Fibroblast of skin of right quadriceps (primary cell): Measurements from ENCODE around the gene OR4D1.
"Not testable (repeated sequence)": the region's sequence is repeated elsewhere in the genome, so short reads cannot be mapped to it uniquely, and the experiment has no call there.

Experiments
- DNase-seq: peaks from one replicate; pipeline ENCODE4 v3.0.0-alpha.2; 2013

The OR4D1 gene

GRCh38 chr17:58147930-58148434 is at the start of gene OR4D1:
Gene OR4D1, plus strand, starts transcription at chr17:58148384. Its CDS starts 6,770 bp downstream, at chr17:58155154.
- DNase-seq, result no peak

DNA sequence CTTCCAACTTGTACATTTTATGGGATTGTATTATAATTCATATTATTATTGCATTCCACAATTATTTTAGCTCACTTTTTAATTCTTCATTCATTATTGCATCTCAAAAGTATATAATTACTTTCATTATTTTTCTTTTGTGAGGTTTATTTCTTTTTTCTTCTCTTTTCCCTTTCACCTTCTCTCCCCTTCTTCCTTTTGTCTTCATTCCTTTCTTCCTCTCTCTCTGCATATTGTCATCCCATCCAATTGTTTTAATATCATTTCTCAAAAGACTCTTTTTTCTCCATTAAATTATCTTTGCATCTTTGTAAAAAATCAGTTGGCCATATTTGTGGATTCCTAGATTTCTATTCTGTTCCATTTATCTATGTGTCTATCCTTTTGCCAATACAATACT is 47.7 kb upstream of the OR4D1 start:
- DNase-seq, result no peak

- DNase-seq, result not testable (repeated sequence)
Observed at GRCh38 chr17:58101898-58102297, 46.3 kb upstream of the OR4D1 start.

DNA sequence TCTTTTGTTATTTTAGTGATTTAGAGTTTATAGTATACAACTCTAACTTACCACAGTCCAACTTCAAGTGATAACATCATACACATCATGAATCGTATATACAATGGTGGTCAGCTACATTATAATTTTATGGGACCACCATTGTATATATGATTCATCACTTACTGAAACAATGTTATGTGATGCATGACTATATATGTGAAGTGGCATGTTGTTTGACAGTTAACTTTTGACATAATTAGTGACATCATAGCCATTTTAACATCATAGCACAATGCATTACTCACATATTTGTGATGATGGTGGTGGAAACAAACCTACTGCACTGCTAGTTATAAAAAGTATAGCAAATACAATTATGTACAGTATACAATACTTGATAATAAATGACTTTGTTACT is 43.1 kb upstream of the OR4D1 start:
- DNase-seq, result no peak

- DNase-seq, result no peak
Observed at GRCh38 chr17:58107306-58107705, 40.9 kb upstream of the OR4D1 start.

- DNase-seq, result no peak
Observed at GRCh38 chr17:58109197-58109596, 39.0 kb upstream of the OR4D1 start.

- DNase-seq, result no peak
Observed at GRCh38 chr17:58110012-58110411, 38.2 kb upstream of the OR4D1 start.

DNA sequence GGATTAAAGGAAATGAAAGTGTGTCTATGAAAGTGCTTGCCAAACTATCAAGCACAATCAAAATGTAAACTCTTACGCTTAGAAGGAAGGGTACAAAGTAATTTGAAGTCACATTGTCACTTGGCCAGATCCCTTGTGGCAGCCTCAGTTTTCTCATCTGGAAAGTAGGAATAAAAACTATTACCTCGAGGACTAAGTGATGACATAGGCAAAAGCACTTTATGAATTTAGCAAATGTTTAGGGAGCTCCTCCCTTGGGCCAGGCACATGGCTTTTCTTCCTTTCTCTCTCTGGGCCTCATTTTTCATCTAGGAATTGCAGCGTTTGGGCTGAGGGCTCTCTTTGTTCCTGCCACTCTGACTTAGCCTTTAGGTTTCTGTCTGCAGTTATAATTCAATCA is 36.5 kb upstream of the OR4D1 start:
- DNase-seq, result no peak

DNA sequence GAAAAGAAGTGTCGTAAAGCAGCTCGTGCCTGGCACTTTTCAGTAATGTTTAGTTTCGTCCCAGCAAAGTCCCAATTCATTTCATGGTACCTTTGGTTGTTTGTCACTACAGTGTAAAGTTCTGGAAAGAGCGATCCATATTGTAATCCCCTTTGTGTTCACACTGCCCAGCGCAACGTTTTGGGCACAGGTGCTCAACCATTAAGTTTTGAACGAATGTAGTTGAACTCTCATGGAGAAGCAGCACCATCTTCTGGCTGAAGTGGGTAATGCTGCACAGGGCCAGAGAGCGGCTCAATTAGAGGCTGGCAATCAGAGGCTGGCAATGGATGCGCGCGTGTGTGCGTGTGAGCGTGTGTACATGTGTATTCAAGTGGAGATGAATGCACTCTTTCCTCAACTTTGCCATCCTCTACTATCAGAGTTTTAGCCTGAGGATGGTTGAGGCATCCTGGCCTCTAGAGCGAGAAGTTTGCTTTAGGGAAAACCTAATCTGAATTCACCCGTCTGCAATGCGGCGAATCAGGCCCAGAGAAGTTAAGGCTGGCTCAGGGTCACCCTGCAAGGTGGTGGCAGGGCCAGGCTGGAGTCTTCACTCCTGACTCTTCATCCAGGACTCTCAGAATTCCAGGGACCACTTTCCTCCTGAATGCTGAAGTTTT is 35.1 kb upstream of the OR4D1 start:
- peak; percentile 58 for DNase-seq

GRCh38 chr17:58113947-58114346 is 34.2 kb upstream of the OR4D1 start:
- DNase-seq, result no peak

DNA sequence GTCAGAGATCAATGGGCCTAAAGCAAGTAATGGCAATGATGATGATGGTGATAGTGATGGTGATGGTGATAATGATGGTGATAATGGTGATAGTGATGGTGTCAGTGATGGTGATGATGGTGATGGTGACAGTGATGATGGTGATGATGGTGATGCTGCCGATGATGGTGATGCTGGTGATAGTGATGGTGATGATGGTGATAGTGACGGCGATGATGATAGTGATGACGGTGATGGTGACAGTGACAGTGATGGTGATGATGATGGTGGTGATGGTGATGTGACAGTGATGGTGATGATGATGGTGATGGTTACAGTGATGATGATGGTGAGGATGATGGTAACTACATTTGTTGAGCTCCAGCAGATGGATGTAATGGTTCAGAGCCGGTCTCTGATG is 30.8 kb upstream of the OR4D1 start:
- no peak for DNase-seq

- DNase-seq, result no peak
Observed at GRCh38 chr17:58119491-58119890, 28.7 kb upstream of the OR4D1 start.

DNA sequence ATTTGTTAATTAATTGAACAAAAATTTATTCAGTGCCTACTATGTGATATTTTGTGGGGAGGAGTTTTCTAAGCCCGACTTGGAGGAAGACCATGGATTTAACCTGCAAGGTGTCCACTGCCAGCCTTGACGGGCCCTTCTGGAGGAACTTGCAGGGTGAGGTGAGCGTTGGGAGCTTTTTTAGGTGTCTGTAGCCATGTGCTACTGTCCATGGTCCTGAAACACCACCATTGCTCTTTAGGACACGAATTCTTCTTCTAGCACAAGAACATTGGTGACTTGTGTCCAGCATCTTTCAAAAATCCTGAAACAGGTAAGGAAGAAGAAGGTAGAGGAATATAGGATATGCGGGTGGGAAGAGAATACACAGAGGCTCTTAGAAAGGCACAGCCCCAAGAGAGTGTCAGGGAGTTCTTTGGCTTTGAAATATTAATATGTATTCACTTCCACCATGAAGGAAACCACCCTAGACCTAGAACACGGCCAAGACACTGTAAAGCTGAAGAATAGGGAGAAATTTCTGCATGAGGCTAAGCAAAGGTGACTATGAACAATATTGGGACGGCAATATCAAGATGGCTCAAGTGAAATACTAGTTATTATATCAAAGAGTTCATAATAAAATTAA is 27.9 kb upstream of the OR4D1 start:
- DNase-seq, result peak; percentile 51

DNA sequence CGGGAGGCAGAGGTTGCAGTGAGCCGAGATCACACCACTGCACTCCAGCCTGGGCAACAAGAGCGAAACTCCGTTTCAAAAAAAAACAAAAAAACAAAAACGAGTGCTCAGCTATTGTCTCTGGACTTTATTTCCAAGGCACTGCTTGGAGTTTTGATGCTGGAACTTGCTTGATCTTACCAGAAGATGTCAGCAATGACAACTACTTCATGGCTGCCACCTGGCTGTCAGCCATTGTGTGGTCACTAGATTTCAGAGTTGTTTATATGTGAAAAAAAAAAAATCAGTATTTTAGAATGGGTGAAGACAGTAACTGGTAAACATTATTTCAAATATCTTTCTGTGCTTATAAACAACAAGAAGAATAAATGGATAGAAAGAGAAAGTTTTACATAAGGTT is 26.3 kb upstream of the OR4D1 start:
- peak; percentile 19 for DNase-seq

- DNase-seq, result no peak
Observed at GRCh38 chr17:58127846-58128245, 20.3 kb upstream of the OR4D1 start.

GRCh38 chr17:58132697-58133096 is 15.5 kb upstream of the OR4D1 start:
- not testable (repeated sequence) for DNase-seq

DNA sequence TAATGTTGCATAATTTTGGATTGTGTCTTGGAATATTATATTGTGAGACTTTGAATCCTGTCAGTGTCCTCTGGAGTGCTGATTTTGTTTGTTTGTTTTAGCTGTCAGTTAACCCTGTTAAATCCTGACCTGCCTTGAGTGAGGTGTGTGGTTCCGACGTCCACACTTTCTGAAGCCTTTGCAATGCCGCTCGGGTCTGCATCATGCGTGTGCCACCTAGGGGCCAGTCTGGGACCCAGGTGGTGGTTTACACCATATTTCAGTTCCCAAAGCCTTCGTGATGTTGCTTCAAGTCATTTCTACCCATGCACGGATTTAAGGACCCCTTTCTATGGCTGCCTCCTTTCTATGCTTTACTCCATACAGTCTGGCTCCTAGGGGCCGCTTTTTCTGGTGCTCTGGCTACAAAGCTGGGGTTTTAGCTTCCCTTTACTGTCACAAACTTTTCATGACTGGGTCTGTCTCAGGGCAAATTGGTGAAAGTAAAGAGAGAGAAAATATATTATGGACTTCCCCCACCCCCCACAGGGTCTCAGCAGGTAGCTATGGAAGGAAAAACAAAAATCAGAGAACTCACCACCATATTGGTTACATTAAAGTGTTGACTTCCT is 11.4 kb upstream of the OR4D1 start:
- DNase-seq, result no peak

DNA sequence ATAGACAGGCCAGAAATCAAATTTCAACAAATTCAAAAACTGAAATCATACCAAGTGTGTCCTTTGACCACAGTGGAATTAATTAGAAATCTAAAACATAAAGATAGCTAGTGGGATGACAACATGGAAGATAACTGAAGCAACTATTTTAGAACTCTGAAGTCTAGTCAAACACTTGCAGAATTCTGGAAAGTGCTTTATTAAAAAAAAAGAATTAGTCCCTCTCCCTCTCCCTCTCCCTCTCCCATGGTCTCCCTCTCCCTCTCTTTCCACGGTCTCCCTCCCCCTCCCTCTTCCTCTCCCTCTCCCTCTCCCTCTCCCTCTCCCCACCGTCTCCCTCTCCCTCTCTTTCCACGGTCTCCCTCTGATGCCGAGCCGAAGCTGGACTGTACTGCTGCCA is 6.7 kb upstream of the OR4D1 start:
- DNase-seq, result no peak

- not testable (repeated sequence) for DNase-seq
Observed at GRCh38 chr17:58143335-58143734, 4.8 kb upstream of the OR4D1 start.

DNA sequence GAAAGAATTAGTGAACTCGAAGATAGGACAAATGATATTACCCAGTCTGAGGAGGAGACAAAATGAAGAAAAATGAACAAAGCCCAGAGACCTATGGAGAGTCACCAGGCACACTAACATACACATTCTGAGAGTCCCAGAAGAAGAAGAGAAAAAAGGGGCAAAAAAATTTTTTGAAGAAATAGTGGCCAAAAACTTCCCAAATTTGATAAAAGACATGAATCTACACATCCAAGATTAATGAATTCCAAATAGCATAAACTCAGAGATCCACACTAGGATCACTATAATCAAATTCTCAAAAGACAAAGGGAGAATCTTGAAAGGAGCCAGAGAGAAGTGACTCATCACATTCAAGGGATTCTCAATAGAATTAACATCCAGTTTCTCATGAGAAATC is 3.4 kb upstream of the OR4D1 start:
- no peak for DNase-seq

GRCh38 chr17:58148609-58149008 is 425 bp downstream of the OR4D1 start:
- no peak for DNase-seq

DNA sequence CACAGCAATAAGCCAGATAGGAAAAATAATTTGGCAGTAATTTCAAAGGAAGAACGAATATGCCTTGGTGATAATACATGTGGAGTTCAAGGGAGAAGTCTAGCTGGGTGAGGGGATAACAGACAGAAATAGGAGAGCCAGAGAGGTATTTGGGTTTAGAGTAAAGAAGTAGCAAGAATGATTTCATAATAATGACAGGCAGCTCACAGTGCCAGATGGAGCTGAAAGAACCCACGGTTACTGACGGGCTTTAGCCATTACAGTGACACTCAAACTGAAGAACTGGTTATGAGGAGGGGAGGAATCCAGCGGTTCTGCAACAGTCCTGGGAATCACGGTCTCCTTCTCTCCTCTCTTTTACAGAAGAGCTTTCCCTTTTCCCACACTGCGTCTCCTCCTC is 2.2 kb downstream of the OR4D1 start:
- DNase-seq, result no peak

DNA sequence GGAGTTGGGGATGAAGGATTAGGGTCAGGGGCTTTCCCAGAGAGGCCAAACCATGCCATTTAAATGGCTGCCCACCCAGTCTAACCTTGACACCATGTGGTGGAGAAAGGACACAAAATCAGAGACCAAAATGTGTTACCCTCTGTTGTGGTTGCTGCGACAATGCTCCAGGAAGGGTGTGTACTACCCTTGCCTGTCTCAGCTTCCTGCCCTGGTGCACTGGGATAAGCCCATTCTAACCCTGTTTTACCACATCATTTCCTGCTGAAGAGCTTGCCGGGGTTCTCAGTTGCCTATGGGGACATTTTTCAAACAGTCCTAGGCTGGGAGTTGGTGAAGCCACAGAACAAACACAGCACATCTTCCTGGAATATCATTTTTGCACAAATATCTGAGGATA is 4.9 kb downstream of the OR4D1 start:
- DNase-seq, result no peak

DNA sequence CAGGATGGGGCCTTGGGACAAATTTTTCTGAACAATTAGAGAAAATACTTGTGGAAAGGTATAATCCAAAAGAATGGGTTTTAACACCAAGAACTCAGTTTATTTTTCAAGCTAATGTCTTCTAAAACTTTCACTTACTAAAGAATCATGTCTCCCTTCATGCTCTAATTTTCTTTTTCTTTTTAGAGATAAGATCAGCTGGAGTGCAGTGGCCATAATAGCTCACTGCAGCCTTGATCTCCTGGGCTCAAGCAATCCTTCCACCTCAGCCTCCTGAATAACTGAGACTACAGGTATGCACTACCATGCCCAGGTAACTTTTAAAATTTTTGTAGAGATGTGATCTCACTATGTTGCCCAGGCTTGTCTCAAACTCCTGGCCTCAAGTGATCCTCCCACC is 5.5 kb downstream of the OR4D1 start:
- no peak for DNase-seq
